GM12864 (cell line): ENCODE results near the gene RAVER1.

ENCODE experiments used
- DNase-seq: peaks from one replicate; pipeline ENCODE4 v3.0.0-alpha.2; 2011; ENCODE audit warnings: low read depth
- H3K4me3 ChIP-seq: 2 replicates; pipeline ENCODE4 v1.5.1; 2011; ENCODE audit warnings: mild to moderate bottlenecking, low read depth, low read length, control low read depth
- TF ChIP-seq, protein P1 (sequence below): IDR thresholded peaks from 2 replicates; pipeline ENCODE4 v1.5.1; 2011; ENCODE audit warnings: low read depth, mild to moderate bottlenecking, moderate library complexity, low read length, control low read depth, inconsistent platforms; ENCODE audit errors: missing control alignments

Gene RAVER1

DNA sequence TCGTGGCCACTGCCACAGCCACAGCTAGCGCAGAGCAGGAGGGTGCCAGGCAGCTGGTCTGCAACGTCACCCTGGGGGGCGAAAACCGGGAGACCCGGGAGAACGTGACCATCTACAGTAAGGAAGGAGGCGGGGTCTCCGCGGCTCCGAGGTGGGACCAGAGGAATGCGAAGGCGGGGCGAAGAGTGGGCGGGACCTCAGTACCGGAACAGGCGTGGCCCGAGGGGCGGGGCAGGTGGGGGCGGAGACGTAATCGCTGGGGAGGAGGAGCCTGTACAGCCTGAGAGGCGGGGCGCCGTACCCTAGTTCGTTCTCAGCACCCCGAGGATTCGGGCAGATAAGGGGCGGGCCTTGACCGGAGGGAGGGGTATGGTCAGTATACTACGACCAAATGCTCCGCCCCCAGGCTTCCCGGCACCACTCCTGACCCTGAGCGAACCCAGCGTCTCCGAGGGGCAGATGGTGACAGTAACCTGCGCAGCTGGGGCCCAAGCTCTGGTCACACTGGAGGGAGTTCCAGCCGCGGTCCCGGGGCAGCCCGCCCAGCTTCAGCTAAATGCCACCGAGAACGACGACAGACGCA, 41.0 kb downstream of the RAVER1 start:
- peak; percentile 53 for DNase-seq
- TF ChIP-seq, protein P1, sequence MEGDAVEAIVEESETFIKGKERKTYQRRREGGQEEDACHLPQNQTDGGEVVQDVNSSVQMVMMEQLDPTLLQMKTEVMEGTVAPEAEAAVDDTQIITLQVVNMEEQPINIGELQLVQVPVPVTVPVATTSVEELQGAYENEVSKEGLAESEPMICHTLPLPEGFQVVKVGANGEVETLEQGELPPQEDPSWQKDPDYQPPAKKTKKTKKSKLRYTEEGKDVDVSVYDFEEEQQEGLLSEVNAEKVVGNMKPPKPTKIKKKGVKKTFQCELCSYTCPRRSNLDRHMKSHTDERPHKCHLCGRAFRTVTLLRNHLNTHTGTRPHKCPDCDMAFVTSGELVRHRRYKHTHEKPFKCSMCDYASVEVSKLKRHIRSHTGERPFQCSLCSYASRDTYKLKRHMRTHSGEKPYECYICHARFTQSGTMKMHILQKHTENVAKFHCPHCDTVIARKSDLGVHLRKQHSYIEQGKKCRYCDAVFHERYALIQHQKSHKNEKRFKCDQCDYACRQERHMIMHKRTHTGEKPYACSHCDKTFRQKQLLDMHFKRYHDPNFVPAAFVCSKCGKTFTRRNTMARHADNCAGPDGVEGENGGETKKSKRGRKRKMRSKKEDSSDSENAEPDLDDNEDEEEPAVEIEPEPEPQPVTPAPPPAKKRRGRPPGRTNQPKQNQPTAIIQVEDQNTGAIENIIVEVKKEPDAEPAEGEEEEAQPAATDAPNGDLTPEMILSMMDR: no peak
- peak overlapping the region; percentile 55 for H3K4me3 ChIP-seq

DNA sequence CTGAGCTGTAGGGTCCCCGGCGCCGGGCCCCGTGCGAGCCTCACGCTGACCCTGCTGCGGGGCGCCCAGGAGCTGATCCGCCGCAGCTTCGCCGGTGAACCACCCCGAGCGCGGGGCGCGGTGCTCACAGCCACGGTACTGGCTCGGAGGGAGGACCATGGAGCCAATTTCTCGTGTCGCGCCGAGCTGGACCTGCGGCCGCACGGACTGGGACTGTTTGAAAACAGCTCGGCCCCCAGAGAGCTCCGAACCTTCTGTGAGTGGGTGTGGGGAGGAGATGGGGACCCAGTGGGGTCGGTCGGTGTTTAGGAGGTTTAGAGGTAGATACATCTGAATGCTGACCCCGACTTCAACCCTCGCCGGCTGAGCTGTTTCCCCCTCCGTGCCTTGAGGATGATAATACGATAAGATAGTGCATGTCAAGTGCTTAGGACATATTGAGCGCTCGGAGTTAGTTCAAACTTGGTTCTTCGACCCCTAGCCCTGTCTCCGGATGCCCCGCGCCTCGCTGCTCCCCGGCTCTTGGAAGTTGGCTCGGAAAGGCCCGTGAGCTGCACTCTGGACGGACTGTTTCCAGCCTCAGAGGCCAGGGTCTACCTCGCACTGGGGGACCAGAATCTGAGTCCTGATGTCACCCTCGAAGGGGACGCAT, 41.6 kb downstream of the RAVER1 start:
- no peak for DNase-seq
- peak overlapping the region; percentile 55 for H3K4me3 ChIP-seq
- TF ChIP-seq, protein P1: no peak

DNA sequence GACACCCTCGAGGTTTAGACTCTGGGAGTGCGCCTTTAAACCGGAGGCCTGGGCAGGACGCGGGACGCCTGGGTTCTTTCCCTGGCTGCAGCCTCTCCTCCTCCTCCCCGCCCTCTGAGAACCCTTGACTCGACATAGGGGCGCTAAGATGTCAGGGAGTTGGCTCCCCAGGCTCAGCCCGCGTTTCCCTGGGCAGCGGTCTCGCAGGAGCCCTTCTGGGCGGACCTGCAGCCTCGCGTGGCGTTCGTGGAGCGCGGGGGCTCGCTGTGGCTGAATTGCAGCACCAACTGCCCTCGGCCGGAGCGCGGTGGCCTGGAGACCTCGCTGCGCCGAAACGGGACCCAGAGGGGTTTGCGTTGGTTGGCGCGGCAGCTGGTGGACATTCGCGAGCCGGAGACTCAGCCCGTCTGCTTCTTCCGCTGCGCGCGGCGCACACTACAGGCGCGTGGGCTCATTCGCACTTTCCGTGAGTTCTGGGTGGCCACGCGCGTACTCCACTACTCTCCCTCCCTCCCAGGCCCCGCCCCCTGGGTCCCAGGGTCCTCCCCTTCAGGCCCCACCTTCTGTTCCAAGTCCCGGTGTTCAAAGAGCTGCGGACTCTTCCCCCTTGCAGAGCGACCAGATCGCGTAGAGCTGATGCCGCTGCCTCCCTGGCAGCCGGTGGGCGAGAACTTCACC, 42.3 kb downstream of the RAVER1 start:
- TF ChIP-seq, protein P1: no peak
- no peak for DNase-seq
- H3K4me3 ChIP-seq: peak overlapping the region; percentile 55

DNA sequence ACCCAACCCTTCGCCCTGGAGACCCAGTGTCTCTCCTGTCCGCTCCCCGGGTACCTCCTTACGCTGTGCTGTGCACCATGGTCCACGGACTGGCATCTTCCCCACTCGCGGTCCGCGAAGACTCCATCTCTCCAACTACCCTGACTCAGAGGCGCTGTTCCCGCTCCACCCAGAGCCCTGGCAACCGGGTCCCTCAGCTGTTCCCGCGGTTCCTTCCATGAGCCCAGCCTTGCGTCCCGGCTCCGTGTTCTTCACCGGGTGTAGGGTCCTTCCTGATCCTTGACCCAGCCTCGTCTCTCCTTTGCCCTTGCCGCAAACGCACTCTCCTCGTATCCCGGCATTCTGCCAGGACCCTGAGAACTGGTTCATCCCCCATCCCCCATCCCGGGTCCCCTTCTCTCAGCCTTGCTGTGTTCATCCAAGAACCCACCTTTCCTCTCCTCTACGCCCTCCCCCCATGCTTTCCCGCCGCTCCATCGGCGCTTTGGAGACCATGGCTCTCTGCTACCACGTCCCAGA, 42.9 kb downstream of the RAVER1 start:
- TF ChIP-seq, protein P1: no peak
- peak overlapping the region; percentile 55 for H3K4me3 ChIP-seq
- no peak for DNase-seq

DNA sequence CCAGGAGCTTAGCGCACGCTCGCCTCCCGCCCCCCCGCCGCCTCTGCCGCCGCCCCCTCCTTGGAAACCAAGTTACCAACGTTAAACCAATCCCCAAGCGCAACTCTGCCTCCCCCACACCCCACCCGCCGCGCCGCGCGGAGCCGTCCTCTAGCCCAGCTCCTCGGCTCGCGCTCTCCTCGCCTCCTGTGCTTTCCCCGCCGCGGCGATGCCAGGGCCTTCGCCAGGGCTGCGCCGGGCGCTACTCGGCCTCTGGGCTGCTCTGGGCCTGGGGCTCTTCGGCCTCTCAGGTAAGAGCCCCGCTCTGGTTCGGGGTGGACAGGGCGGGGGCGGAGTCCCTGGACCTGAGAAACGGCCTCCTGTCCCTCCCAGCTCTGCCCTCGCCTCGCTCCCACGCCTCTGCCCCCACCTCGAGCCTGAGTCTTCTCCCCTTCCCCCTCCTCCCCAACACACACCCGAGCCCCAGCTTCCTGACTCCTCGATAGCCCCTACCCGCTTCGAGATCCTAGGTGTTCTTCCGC, 43.4 kb downstream of the RAVER1 start, which contains the start of gene ICAM5:
ICAM5 (plus strand) TSS at position 117 of the 521 bp plus-strand sequence; CDS start at position 209, 92 bp downstream.
- no peak for DNase-seq
- peak within 1 kb of the TSS; percentile 55 for H3K4me3 ChIP-seq
- TF ChIP-seq, protein P1: no peak

DNA sequence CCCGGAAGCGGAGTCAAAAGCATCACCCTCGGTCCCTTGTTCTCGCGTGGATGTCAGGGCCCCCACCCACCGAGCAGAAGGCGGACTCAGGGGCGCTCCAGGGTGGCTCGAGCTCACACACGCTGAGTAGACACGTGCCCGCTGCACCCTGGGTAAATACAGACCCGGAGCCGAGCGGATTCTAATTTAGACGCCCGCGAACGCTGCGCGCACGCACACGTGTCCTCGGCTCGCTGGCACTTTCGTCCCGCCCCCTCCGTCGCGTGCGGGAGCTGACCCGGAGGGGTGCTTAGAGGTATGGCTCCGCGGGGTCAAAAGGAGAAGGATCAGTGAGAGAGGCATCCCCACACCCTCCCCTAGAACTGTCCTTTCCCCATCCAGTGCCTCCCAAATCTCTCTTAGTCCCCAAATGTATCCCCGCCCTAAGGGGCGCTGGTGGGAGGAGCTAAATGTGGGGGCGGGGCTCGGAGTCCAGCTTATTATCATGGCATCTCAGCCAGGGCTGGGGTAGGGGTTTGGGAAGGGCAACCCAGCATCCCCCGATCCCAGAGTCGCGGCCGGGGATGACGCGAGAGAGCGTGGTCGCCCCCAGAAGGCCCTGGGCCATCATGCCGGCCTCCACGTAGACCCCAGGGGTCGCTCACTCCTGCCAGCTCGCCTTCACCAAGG, 44.0 kb downstream of the RAVER1 start:
- DNase-seq: peak; percentile 54
- TF ChIP-seq, protein P1: no peak
- peak overlapping the region; percentile 55 for H3K4me3 ChIP-seq
